Breast epithelium (tissue), 4 donors: ENCODE measurements around the gene FHIT. TPM values are rescaled to one million over a fixed set of nuclear protein-coding genes. Genes with fewer than 3 reads are reported as not detected.
"Not testable (repeated sequence)": the region's sequence is repeated elsewhere in the genome, so short reads cannot be mapped to it uniquely, and the experiment has no call there.

Experiments used
- DNase-seq, 2 donors: peaks; one replicate each; pipeline ENCODE4 v3.0.0-alpha.2; 2019; ENCODE audit warnings: low spot score in 2 of 2
- H3K27ac ChIP-seq, 2 donors: fragments of 200-600 bp; sonication (generic) in 1 of 2; one replicate each; pipeline ENCODE4 v1.5.1; 2016 to 2019; ENCODE audit warnings: mild to moderate bottlenecking in 1 of 2
- H3K27me3 ChIP-seq, 2 donors: fragments of 200-600 bp; sonication (generic) in 1 of 2; one replicate each; pipeline versions ENCODE4 v1.5.1 to v1.6.0; 2017 to 2019; ENCODE audit warnings: control low read depth in 1 of 2, mild to moderate bottlenecking in 1 of 2
- H3K36me3 ChIP-seq: fragments of 200-600 bp; one replicate; pipeline ENCODE4 v1.5.1; 2019
- H3K4me1 ChIP-seq, 2 donors: fragments of 200-600 bp; sonication (generic); one replicate each; pipeline ENCODE4 v1.5.1; 2016 to 2019; ENCODE audit warnings: control low read depth in 1 of 2
- H3K4me3 ChIP-seq, 3 donors: fragments of 200-600 bp; sonication (generic); 1 replicate in 2 of 3; 2 replicates in 1 of 3; pipeline ENCODE4 v1.5.1; 2016 to 2019; ENCODE audit warnings: mild to moderate bottlenecking in 3 of 3, moderate library complexity in 2 of 3
- H3K9me3 ChIP-seq, 2 donors: fragments of 200-600 bp; sonication (generic) in 1 of 2; one replicate each; pipeline ENCODE4 v1.5.1; 2016 to 2019; ENCODE audit warnings: control low read depth in 1 of 2
- CTCF ChIP-seq, 3 donors: fragments of 450-650 bp; IDR thresholded peaks; one replicate each; pipeline ENCODE4 v1.5.1; 2016 to 2017; ENCODE audit warnings: antibody characterized with exemption in 3 of 3, mild to moderate bottlenecking in 3 of 3, moderate library complexity in 3 of 3
- POLR2A ChIP-seq: fragments of 450-650 bp; IDR thresholded peaks from one replicate; pipeline ENCODE4 v1.6.1; 2016; ENCODE audit warnings: antibody characterized with exemption, mild to moderate bottlenecking, moderate library complexity
- POLR2AphosphoS5 ChIP-seq, 3 donors: sonication (generic); formaldehyde crosslinking; IDR thresholded peaks; one replicate each; pipeline ENCODE4 v1.6.1; 2017; ENCODE audit warnings: antibody characterized with exemption in 3 of 3
- intact Hi-C: fragments of 100-400 bp; cut with DNase I; formaldehyde crosslinking; loops from one replicate; pipeline ENCODE4 v1.15.1; 2023; ENCODE audit warnings: low total_unique reads
- total RNA-seq, 3 donors: library from RNA; depleted of rRNA; stranded (reverse); fragments of >200 nt; gene quantifications; one replicate each; pipeline ENCODE4 v1.1.0, GENCODE V29; 2016

The FHIT gene
- total RNA-seq, 3 donors from 2014 or later, result 9.0 to 19.2 (median 17.7) TPM

- Histone ChIP-seq H3K9me3 (no peaks in the 10 kb centered on the region), H3K27ac (no peak overlapping the region), H3K27me3 (no peaks in the 10 kb centered on the region), H3K4me3 (no peak overlapping the region), H3K4me1 (no peaks in the 10 kb centered on the region), H3K36me3 (no peaks in the 10 kb centered on the region)
- intact Hi-C loops, result no loop called here
- TF ChIP-seq CTCF (IDR thresholded peaks at IDR 0.05) (no peak), POLR2A (no peak), POLR2AphosphoS5 (IDR thresholded peaks at IDR 0.05) (no peak)
- no peak for DNase-seq
Observed at GRCh38 chr3:61201071-61201470, 50.2 kb downstream of the FHIT start.

- Histone ChIP-seq H3K27ac (no peak overlapping the region), H3K4me3 (no peak overlapping the region), H3K27me3 (no peaks in the 10 kb centered on the region), H3K4me1 (no peaks in the 10 kb centered on the region), H3K9me3 (no peaks in the 10 kb centered on the region), H3K36me3 (no peaks in the 10 kb centered on the region)
- intact Hi-C loops, result no loop called here
- TF ChIP-seq POLR2AphosphoS5 (IDR thresholded peaks at IDR 0.05) (no peak), POLR2A (no peak), CTCF (IDR thresholded peaks at IDR 0.05) (no peak)
- DNase-seq, result no peak
Observed at GRCh38 chr3:61200270-61200669, 51.0 kb downstream of the FHIT start.

- no peak for TF ChIP-seq POLR2A
- no peak for TF ChIP-seq POLR2AphosphoS5 (IDR thresholded peaks at IDR 0.05)
- no peak for TF ChIP-seq CTCF (IDR thresholded peaks at IDR 0.05)
- no peaks in the 10 kb centered on the region for H3K4me1 ChIP-seq
- no peak overlapping the region for H3K4me3 ChIP-seq
- intact Hi-C loops, result no loop called here
- no peaks in the 10 kb centered on the region for H3K36me3 ChIP-seq
- no peak for DNase-seq
- no peaks in the 10 kb centered on the region for H3K27me3 ChIP-seq
- H3K27ac ChIP-seq, result no peak overlapping the region
- H3K9me3 ChIP-seq, result no peaks in the 10 kb centered on the region
Observed at GRCh38 chr3:61199843-61200242, 51.4 kb downstream of the FHIT start.

- TF ChIP-seq POLR2A, result no peak
- no peak for TF ChIP-seq POLR2AphosphoS5 (IDR thresholded peaks at IDR 0.05)
- TF ChIP-seq CTCF (IDR thresholded peaks at IDR 0.05), result no peak
- H3K27ac ChIP-seq, result no peak overlapping the region
Observed at GRCh38 chr3:61194892-61195538, 56.2 kb downstream of the FHIT start.

GRCh38 chr3:61192222-61192621, 59.0 kb downstream of the FHIT start:
- Histone ChIP-seq H3K4me3 (no peak overlapping the region), H3K4me1 (no peaks in the 10 kb centered on the region), H3K27me3 (no peaks in the 10 kb centered on the region), H3K27ac (no peak overlapping the region), H3K36me3 (no peaks in the 10 kb centered on the region), H3K9me3 (no peaks in the 10 kb centered on the region)
- no peak for DNase-seq
- intact Hi-C loops, result no loop called here
- TF ChIP-seq POLR2A, result no peak
- no peak for TF ChIP-seq POLR2AphosphoS5 (IDR thresholded peaks at IDR 0.05)
- TF ChIP-seq CTCF (IDR thresholded peaks at IDR 0.05), result no peak

More at GRCh38 chr3:61194892-61195538, 56.2 kb downstream of the FHIT start:
- intact Hi-C loops, result no loop called here
- H3K27me3 ChIP-seq, result no peaks in the 10 kb centered on the region
- H3K4me1 ChIP-seq, result no peaks in the 10 kb centered on the region
- H3K9me3 ChIP-seq, result no peaks in the 10 kb centered on the region
- DNase-seq, result no peak
- no peak overlapping the region for H3K4me3 ChIP-seq
- H3K36me3 ChIP-seq, result no peaks in the 10 kb centered on the region

- DNase-seq, H3K4me1 ChIP-seq, intact Hi-C loops, H3K27ac ChIP-seq, H3K4me3 ChIP-seq, H3K9me3 ChIP-seq, H3K36me3 ChIP-seq, H3K27me3 ChIP-seq: not testable (repeated sequence)
Observed at GRCh38 chr3:61190205-61190604, 61.0 kb downstream of the FHIT start.
